ENCODE data around the gene KIF20B. TPM values are rescaled to one million over a fixed set of nuclear protein-coding genes. Genes with fewer than 3 reads are reported as not detected.

The KIF20B gene
- total and polyA plus RNA-seq, 10 donors: 2.4 to 14.6 (median 8.6) TPM

GRCh38 chr10:89653410-89653869 lies 48.0 kb upstream of the KIF20B start:
- TF ChIP-seq POLR2AphosphoS5 (IDR thresholded peaks at IDR 0.05) (no peak), POLR2A (IDR thresholded peaks at IDR 0.05) (no peak), CTCF (IDR thresholded peaks at IDR 0.05 in 8 of 11, conservative IDR thresholded peaks at IDR 0.05 in 3 of 11) (no peak)
- intact Hi-C loops (cut with DNase I; ENCODE audit: low total_unique reads): no loop called here
- Histone ChIP-seq H3K27ac (no peak overlapping the region), H3K27me3 (replicated peaks in 1 of 7) (no peaks in the 10 kb centered on the region), H3K9me3 (peaks cover 0 to 19% (median 8%) of the 10 kb centered on the region in 8 donors), H3K4me3 (no peak overlapping the region), H3K36me3 (no peaks in the 10 kb centered on the region), H3K4me1 (peaks cover 0 to 10% (median 0%) of the 10 kb centered on the region in 6 donors)
- 51 to 73% (median 60%) methylated on average over 6 of the region's 6 CpGs for WGBS, 5 donors
- no peak for DNase-seq

GRCh38 chr10:89655722-89656121 lies 45.7 kb upstream of the KIF20B start:
- no peaks in the 10 kb centered on the region for H3K36me3 ChIP-seq
- H3K4me3 ChIP-seq: no peak overlapping the region
- intact Hi-C loops (cut with DNase I; ENCODE audit: low total_unique reads): no loop called here
- no peaks in the 10 kb centered on the region for H3K27me3 ChIP-seq (replicated peaks in 1 of 7)
- WGBS, 5 donors: 65 to 82% (median 79%) methylated on average over 1 of the region's 1 CpG
- no peak for TF ChIP-seq POLR2AphosphoS5 (IDR thresholded peaks at IDR 0.05)
- TF ChIP-seq CTCF (IDR thresholded peaks at IDR 0.05 in 8 of 11, conservative IDR thresholded peaks at IDR 0.05 in 3 of 11): no peak
- H3K27ac ChIP-seq: no peak overlapping the region
- peaks cover 0 to 19% (median 8%) of the 10 kb centered on the region in 8 donors for H3K9me3 ChIP-seq
- DNase-seq: no peak
- peaks cover 0 to 10% (median 0%) of the 10 kb centered on the region in 6 donors for H3K4me1 ChIP-seq

- DNase-seq: no peak
- Histone ChIP-seq H3K4me1 (peaks cover 0 to 5% (median 0%) of the 10 kb centered on the region in 6 donors), H3K4me3 (no peak overlapping the region), H3K27me3 (replicated peaks in 1 of 7) (no peaks in the 10 kb centered on the region), H3K36me3 (no peaks in the 10 kb centered on the region), H3K9me3 (peaks cover 0 to 19% (median 8%) of the 10 kb centered on the region in 8 donors), H3K27ac (no peak overlapping the region)
- intact Hi-C loops (cut with DNase I; ENCODE audit: low total_unique reads): no loop called here
- WGBS, 5 donors: 72 to 88% (median 86%) methylated on average over 1 of the region's 1 CpG
- TF ChIP-seq CTCF (IDR thresholded peaks at IDR 0.05 in 8 of 11, conservative IDR thresholded peaks at IDR 0.05 in 3 of 11): no peak
- TF ChIP-seq POLR2AphosphoS5 (IDR thresholded peaks at IDR 0.05): no peak
- no peak for TF ChIP-seq POLR2A (IDR thresholded peaks at IDR 0.05)
Measured at GRCh38 chr10:89657302-89657701, 44.1 kb upstream of the KIF20B start.

GRCh38 chr10:89659143-89660131 lies 42.0 kb upstream of the KIF20B start:
- no peak for DNase-seq
- intact Hi-C loops (cut with DNase I; ENCODE audit: low total_unique reads): no loop called here
- TF ChIP-seq POLR2A (IDR thresholded peaks at IDR 0.05) (no peak), POLR2AphosphoS5 (IDR thresholded peaks at IDR 0.05) (no peak), CTCF (IDR thresholded peaks at IDR 0.05 in 8 of 11, conservative IDR thresholded peaks at IDR 0.05 in 3 of 11) (no peak)
- H3K4me1 ChIP-seq: no peaks in the 10 kb centered on the region
- no peak overlapping the region for H3K27ac ChIP-seq
- H3K36me3 ChIP-seq: no peaks in the 10 kb centered on the region
- peaks cover 0 to 16% (median 8%) of the 10 kb centered on the region in 8 donors for H3K9me3 ChIP-seq
- WGBS, 5 donors: 83 to 91% (median 86%) methylated on average over 10 of the region's 10 CpGs
- H3K4me3 ChIP-seq: no peak overlapping the region
- H3K27me3 ChIP-seq (replicated peaks in 1 of 7): no peaks in the 10 kb centered on the region

Measured in spleen (tissue), 11 donors.